Stimulated activated CD8-positive, alpha-beta memory T cell treated with anti-CD3 and anti-CD28 coated beads, Interleukin-2, amount 100 ng/mL, for 48 hours (primary cell): ENCODE data around the gene B3GAT1.

Experiments used
- DNase-seq, 2 donors: peaks; one replicate each; pipeline ENCODE4 v3.0.0-alpha.2; 2020; ENCODE audit warnings: low read depth in 2 of 2

The B3GAT1 gene

DNA sequence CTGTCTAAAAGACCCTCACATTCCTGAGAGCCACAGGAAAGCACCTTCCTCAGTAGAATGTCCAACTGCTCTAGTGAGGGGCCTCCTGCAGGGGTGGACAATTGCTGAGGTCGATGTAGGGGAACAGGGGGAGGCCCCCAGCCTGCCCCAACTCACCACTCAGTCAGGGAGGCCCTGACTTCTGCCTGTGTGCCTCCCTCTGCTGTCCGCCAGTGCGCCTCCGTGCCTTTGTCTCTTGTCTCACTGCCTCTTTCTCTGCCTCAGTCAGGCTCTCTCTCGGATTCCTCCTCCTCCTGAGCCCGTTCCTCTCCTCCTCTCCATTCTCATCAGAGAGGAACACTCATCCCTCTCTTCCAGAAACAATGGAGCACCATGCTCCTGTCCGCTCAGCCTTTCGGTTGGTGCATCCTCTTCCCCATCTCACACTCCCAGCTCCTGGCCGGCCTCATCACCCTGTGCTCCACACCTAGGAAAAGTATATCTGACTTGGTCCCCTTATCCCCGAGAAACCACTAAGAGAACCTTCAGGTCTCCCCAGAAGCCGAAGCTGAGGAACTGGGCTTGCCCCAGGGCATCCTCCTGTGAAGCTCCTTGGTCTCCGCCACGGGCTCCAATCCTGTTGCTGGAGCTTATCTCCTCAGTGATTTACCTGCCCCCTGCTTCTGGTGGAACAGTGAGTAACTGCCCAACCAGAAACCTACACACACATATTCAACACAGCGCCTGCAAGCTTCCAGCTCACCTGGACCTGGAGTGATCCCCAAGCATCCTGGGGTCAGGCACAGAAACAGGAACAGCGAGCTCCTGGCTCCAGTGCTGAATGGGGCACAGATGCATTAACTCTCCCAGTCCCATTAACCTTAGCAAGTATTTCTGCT is 2.3 kb downstream of the B3GAT1 start:
- no peak for DNase-seq

DNA sequence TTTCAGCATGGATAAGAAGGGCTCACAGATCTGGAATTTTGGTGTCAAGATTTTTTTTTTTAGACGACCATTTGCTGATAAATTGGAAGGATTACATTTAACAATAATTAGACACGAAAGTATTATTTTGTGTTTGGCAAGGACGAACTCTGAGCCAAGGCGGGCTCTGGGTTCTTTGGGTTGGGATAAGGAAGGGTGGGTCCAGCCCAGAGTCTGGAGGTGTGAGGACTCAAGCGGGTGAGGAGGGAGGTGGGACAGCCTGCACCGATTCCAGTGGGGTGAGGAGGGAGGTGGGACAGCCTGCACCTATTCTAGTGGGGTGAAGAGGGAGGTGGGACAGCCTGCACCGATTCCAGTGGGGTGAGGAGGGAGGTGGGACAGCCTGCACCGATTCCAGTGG is 4.1 kb downstream of the B3GAT1 start:
- no peak for DNase-seq

DNA sequence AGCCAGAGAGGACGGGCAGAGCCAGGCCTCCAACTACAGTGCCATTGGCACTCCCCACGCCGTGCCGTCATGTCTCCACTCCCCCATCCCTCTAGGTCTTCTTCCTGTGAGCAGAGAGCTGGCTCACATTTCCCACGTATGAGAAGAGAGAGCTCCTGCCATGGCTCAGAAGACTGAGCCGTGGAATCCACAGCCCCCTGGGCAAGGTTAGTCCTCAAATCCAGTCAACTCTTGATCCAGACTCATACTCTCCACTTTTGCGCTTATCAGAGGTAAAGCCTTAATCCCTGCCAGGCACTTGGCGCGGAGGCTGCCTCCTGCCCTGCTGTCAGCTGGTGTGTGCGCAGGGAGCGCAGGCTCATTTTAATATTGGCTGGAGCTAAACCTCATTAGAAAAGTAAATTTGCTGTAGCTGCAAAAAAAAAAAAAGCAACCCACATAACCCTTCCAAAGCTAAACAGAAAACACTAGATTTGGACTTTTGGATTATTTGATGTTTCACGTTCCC is 4.7 kb downstream of the B3GAT1 start:
- no peak for DNase-seq

DNA sequence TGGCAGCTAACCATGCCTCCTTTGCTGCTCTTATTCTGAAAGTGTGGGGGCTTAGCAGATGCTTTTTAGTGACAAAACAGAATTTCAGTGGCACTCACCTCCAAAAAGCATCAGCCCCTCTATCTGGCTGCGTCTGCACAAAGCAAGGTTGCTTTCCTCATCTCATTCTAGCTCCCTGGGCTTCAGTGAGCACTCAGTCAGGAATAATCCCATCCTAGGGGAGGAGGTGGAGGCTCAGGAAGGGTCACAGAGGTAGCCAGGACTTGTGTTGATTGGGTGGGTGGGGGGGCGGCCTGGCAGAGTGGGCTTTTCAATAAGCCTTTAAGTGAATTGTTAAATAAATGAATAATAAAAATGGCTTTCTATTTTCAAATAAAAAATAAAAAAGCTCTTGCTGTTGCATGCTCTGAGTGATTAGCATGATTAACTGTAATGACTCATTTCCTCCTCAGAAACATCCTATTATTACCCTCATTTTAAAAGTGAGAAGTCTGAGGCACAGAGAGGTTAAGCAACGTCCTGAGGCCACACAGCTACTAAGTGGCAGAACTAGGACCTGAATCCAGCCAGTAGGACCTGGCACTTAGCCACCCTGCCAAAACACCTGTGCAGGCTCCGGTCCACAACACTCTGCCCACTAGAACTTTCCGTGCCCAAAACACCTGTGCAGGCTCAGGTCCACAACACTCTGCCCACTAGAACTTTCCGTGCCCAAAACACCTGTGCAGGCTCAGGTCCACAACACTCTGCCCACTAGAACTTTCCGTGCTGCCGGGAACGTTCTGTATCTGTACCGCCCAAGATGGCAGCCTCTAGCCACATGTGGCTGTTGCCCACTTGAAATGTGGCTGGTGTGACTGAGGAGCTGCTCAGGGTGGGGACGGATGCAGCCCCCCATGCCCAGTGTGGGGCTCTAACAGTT is 5.5 kb downstream of the B3GAT1 start:
- DNase-seq = no peak

DNA sequence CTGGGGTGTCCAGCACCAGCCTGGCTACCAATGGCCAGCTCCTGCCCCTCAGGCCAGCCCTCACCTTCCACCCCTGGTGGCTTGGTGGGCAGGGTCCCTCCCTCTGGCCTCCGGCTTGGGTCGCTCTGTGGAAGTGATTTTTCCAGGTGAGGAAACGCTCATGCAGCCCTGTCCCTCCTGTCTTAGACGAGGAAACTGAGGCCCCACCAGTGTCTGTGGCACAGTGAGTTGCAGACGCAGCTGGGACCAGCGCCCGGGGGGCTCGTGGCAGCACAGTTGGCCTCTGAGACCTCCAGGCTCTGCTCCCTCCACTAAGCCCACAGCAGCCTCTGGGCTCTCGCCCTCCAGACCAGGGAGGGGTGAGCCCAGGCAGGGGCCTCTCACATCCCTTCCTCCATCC is 6.2 kb downstream of the B3GAT1 start:
- no peak for DNase-seq

- no peak for DNase-seq
These were observed 6.6 kb downstream of the B3GAT1 start for GRCh38 chr11:134405436-134405835.

DNA sequence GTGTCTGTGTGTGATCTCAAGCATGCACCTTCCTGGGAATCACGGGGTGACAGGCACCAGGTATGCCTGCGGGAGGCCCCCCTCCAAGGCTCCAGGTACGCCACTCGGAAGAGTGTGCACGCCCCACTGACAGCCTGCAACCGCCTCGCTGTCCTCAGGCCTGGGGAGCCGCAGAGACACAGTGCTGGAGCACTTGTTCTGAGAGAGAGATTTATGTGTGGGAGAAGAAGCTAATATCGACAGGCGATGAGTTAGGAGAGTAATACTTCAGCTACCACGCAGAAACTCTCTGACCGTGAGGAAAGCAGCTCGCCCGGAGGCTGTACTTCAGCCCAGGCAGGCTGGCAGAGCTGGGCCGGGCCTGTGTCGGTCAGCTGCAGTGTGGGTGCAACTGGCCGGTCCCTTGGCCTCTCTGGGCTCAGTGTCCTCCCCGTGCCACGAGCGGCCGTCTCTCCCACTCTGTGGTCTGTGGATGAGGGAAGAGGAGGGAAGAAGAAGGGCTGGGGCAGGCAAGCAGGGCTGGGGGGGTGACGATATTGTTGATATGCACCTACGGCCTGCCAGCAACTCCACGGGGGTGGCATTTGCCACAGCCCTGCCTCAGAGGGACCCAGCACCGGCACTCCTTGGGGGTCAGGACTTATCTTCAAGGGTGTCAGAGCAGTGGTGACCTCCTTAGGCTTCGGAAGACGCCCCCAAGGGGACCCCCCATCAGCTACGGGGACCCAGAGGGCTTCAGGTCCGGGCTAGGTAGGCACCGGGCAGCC is 7.3 kb downstream of the B3GAT1 start:
- DNase-seq = no peak

- no peak for DNase-seq
These were observed 9.1 kb downstream of the B3GAT1 start for GRCh38 chr11:134402910-134403309.

DNA sequence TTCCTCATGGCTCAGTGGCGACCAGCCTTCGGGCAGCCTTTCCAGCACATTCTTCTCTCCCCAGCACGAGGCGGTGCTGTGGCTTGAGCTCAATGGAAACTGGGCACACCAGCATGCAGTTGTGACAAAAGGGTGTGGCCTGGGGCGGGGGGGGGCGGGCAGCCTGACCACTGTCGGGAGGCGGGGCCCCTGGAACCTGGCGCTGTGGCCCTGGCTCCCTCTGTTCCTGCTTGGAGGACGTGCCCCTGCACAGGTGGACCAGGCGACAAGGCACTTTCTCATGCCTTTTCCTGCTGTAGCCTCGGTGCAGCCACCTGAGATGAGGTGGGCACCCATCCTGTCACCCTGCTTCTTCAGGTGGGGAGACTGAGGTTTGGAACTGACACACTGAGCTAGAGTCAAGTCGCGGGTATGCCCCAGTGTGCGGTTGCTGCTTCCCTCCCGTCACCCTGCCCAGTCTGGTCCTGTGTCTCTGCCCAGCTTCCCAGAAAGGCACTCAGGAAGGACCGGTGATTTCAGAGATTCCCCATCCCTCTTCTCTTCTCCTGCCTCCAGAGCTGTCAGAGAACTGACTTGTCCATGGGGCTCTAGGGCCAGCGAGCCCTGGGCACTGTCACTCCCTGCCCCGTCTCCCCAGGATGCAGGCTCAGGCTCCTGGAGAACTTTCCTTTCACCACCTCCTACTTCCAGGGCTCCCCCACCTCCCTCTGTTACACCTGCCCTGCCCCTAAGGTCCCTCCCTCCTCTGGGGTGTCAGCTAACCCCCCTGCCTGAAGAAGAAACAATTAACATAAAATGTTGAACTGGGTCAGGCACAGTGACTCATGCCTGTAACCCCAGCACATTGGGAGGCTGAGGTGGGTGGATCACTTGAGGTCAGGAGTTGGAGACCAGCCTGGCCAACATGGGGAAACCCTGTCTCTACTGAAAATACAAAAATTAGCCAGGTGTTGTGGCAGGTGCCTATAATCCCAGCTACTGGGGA is 9.9 kb downstream of the B3GAT1 start:
- no peak for DNase-seq

DNA sequence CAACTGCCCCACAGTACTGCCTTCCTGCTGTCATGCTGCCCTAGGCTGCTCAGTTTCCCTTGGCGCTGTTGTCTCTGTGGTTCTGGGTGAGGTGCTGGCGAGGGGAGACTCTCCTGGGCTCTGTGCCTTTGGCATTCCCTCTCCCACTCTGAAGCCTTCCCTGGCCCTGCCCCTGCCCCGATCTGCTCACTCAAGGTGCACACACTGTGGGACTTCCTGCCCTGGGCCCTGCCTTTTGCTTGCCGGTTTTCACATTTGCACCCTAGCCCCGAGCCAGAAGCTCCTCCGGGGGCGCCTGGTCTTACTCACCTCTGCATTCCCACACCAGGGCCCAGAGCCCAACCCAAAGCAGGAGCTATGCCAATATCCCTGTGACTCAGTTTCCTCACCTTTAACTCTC is 12.0 kb downstream of the B3GAT1 start:
- no peak for DNase-seq

DNA sequence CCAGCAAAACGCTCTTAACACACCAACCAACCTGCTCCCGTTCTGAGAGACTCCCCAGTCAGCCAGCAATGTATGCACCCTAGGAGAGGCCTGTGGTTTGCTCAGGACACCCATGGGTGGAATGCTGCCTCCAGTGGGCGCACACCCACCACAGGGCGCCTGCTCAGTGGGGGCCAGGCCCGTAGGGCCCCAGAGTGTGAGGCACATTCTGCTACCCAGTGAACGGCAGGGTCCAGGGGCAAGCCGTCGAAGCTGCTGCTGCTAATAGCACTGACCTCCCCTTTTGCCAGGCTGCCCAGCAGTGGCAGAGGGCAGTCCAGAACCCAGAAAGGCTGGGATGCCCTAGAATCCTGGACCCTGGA is 12.8 kb downstream of the B3GAT1 start:
- DNase-seq = no peak

- DNase-seq = no peak
These were observed 13.3 kb downstream of the B3GAT1 start for GRCh38 chr11:134398644-134399292.

DNA sequence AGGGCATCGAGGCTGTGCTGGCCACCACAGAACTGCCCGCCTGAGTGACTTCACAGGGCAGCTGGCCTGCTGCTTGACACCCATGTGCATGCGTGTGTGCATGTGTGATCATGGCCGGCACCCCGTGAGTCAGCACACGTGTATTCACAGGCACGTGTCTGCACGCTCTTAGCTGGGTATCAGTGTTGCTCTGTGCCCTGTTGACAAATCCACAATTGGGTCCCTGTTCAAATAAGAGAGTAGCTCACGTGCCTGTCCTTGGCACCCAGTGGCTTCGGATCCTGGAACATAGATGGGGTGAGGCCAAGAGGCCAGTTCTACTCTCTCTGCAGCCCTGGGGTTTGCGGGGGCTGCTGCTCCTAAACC is 14.0 kb downstream of the B3GAT1 start:
- DNase-seq = no peak

DNA sequence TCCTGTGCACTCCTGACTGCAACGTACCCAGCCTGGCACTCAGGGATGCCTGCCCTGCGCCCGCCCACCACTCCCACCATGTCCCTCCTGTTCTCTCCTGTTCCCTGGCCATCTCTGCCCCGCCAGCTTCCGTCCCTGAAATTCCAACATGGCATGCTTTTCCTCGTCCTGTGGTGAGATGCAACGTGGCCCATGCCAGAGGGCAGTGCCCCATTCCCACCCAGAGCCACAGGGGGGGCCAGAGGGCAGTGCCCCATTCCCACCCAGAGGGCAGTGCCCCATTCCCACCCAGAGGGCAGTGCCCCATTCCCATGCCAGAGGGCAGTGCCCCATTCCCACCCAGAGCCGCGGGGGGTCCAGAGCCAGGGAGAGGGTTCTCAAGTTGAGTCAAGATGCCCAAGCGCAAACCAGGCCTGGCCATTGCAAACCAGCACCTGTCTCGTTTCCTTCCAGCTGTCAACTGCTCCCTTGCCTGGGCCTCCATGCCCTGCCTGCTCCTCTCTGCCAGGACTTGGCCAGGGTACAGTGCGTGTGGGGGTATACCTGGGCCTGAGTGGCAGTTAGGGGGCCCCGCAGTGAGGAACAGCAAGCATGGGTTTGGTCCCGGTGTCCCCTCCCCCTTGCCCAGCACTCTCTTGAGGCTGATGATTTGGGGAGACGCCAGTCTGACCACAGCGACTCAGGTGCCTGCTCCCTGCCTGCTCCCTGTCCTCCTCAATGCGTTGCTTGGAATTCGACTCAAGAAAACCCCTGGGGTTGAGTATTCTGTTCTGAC is 14.6 kb downstream of the B3GAT1 start:
- no peak for DNase-seq

DNA sequence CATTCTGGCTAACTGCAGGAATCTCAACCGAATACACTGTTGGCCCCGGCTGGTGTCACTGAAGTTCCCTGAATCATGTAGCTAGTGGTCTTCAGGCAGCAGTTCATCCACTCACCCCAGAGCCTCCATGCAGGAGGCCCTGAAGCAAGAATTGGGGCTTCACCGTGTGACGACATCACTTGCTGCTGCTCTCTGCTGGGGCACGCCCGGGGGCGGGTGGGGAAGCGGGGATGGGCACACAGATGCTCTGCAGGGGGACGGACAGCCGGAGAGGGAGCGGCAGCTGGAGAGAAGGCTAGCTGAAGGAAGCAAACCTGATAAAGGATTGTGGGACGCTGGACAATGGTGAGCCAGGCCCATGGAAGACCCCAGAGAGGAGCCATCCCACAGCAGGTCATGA is 17.0 kb downstream of the B3GAT1 start:
- no peak for DNase-seq

DNA sequence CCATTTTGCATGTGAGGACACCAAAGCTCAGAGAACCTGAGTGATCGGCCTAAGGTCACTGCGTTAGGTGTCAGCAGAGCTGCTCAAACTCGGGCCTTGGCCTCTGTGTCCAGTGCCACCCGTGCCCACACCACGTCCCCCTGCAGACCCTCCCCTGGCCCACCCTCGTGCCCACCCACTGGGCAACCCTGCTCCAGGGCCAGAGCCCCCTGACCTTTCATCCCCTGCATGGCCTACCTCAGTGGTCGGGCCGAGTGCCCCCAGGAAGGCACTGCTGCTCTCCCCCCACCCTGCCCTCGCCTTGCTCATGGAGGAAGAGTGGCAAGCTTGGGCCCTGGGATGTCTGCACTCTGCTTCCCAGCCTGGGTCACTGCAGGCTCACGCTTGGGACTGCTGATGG is 17.7 kb downstream of the B3GAT1 start:
- no peak for DNase-seq

GRCh38 chr11:134393638-134394037 is 18.4 kb downstream of the B3GAT1 start:
- DNase-seq = no peak

GRCh38 chr11:134392953-134393615 is 19.0 kb downstream of the B3GAT1 start:
- no peak for DNase-seq

GRCh38 chr11:134391656-134392055 is 20.4 kb downstream of the B3GAT1 start:
- DNase-seq = no peak
